ENCODE measurements around the gene TLE1. TPM values are rescaled to one million over a fixed set of nuclear protein-coding genes. Genes with fewer than 3 reads are reported as not detected.
"Not testable (repeated sequence)": the region's sequence is repeated elsewhere in the genome, so short reads cannot be mapped to it uniquely, and the experiment has no call there.

Gene TLE1
- total RNA-seq, 2 experiments from 2014 or later = 0.07 to 0.23 TPM

- Mint-ChIP-seq H3K27ac (no peak overlapping the region), H3K4me1 (no peaks in the 10 kb centered on the region), H3K27me3 (no peaks in the 10 kb centered on the region), H3K4me3 (no peak overlapping the region), H3K36me3 (ENCODE audit: low read depth) (no peaks in the 10 kb centered on the region), H3K9me3 (ENCODE audit: low read depth) (no peaks in the 10 kb centered on the region)
- no peak for ATAC-seq
- CTCF ChIA-PET = no interaction called here
- intact Hi-C loops (cut with DNase I, micrococcal nuclease) = no loop called here
- POLR2A ChIA-PET = no interaction called here
- no peak for DNase-seq
Observed at GRCh38 chr9:81648891-81649290, 40.5 kb downstream of the TLE1 start.

GRCh38 chr9:81646337-81646736, 43.0 kb downstream of the TLE1 start:
- no peaks in the 10 kb centered on the region for H3K27me3 Mint-ChIP-seq
- intact Hi-C loops (cut with DNase I, micrococcal nuclease) = no loop called here
- H3K36me3 Mint-ChIP-seq (ENCODE audit: low read depth) = no peaks in the 10 kb centered on the region
- CTCF ChIA-PET = no interaction called here
- POLR2A ChIA-PET = no interaction called here
- H3K27ac Mint-ChIP-seq = no peak overlapping the region
- no peak for DNase-seq
- ATAC-seq = no peak
- no peaks in the 10 kb centered on the region for H3K4me1 Mint-ChIP-seq
- peaks cover 2% of the 10 kb centered on the region for H3K9me3 Mint-ChIP-seq (ENCODE audit: low read depth)
- H3K4me3 Mint-ChIP-seq = no peak overlapping the region

DNA sequence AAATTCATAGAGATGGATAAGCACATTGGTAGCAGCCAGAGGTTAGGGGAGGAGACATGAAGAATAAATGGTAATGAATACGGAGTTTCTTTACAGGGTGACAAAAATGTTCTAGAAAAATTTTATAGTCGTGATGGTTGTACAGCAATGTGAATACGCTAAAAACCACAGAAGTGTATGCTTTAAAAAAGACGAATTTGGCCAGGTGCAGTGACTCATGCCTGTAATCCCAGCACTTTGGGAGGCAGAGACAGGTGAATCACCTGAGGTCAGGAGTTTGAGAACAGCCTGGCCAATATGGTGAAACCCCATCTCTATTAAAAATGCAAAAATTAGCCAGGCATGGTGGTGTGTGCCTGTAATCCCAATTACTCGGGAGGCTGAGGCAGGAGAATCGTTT, 44.8 kb downstream of the TLE1 start:
- POLR2A ChIA-PET, H3K4me3 Mint-ChIP-seq: not testable (repeated sequence)

DNA sequence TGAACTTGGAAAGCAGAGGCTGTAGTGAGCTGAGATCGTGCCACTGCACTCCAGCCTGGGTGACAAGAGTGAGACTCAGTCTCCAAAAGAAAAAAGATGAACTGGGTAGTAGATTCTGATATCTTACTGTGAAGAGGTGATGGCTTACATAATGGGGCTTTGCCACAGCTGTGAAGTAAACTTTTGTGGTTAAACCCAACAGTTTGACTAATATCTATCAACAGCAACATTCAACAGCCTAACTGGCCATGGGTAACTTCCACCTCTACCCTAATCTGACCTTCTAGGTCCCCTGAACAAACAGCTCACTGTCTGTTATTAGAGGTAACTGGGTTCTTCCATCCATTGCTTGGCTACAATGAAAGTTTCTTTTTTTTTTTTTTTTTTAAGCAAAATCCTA, 52.1 kb downstream of the TLE1 start:
- intact Hi-C loops (cut with DNase I, micrococcal nuclease) = no loop called here
- ATAC-seq (no peak), DNase-seq (no peak)
- ChIA-PET CTCF (no interaction called here), POLR2A (no interaction called here)
- H3K4me1 Mint-ChIP-seq = no peaks in the 10 kb centered on the region
- no peak overlapping the region for H3K4me3 Mint-ChIP-seq
- H3K9me3 Mint-ChIP-seq (ENCODE audit: low read depth) = no peaks in the 10 kb centered on the region
- H3K27ac Mint-ChIP-seq = no peak overlapping the region
- no peaks in the 10 kb centered on the region for H3K36me3 Mint-ChIP-seq (ENCODE audit: low read depth)
- H3K27me3 Mint-ChIP-seq = no peaks in the 10 kb centered on the region

More for the DNA sequence above, 44.8 kb downstream of the TLE1 start:
- H3K9me3 Mint-ChIP-seq (ENCODE audit: low read depth); CTCF ChIA-PET; H3K27me3 Mint-ChIP-seq; H3K36me3 Mint-ChIP-seq (ENCODE audit: low read depth); DNase-seq; H3K27ac Mint-ChIP-seq; intact Hi-C loops (cut with DNase I, micrococcal nuclease); ATAC-seq; H3K4me1 Mint-ChIP-seq: not testable (repeated sequence)

GRCh38 chr9:81636255-81636599, 53.1 kb downstream of the TLE1 start:
- Mint-ChIP-seq H3K4me1 (no peaks in the 10 kb centered on the region), H3K4me3 (no peak overlapping the region), H3K36me3 (ENCODE audit: low read depth) (no peaks in the 10 kb centered on the region), H3K27me3 (no peaks in the 10 kb centered on the region), H3K9me3 (ENCODE audit: low read depth) (no peaks in the 10 kb centered on the region), H3K27ac (no peak overlapping the region)
- ATAC-seq (no peak), DNase-seq (no peak)
- CTCF ChIA-PET = no interaction called here
- intact Hi-C loops (cut with DNase I, micrococcal nuclease) = no loop called here
- POLR2A ChIA-PET = no interaction called here

DNA sequence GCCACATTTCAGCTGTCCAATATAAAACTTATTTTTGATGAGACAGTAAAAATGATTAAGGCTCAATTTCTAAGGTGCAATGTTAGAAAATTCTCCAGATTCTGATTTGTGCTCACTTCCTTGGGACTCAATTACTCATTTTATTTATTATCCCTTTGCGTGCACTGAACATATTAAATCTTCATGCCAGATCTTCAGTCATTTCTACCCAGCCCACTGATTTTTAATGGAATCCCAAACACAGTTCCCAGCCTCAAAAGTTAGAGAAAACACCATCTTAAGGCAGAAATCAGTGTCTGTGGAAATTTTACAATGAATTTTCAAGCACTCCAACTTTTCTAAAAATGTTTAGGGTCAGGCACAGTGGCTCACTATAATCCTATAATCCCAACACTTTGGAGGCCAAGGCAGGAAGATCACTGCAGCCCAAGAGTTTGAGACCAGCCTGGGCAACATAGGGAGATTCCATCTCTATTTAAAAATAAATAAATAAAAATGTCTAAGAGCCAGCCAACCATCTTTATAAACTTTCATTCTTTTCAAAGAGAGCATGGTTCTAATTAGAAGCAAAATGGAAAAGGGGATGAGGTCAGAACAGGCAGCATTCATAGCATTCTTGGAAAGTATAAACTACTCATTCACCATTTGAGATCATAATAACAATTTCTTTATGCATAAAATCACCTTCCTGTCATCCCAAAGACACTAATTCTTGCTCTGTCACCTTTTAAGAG, 53.7 kb downstream of the TLE1 start:
- POLR2A ChIA-PET = no interaction called here
- no peaks in the 10 kb centered on the region for H3K4me1 Mint-ChIP-seq
- intact Hi-C loops (cut with DNase I, micrococcal nuclease) = no loop called here
- H3K36me3 Mint-ChIP-seq (ENCODE audit: low read depth) = no peaks in the 10 kb centered on the region
- no peaks in the 10 kb centered on the region for H3K27me3 Mint-ChIP-seq
- H3K9me3 Mint-ChIP-seq (ENCODE audit: low read depth) = no peaks in the 10 kb centered on the region
- ATAC-seq (no peak), DNase-seq (no peak)
- CTCF ChIA-PET = no interaction called here
- no peak overlapping the region for H3K27ac Mint-ChIP-seq
- no peak overlapping the region for H3K4me3 Mint-ChIP-seq

- DNase-seq = no peak
- Mint-ChIP-seq H3K4me3 (no peak overlapping the region), H3K27ac (no peak overlapping the region), H3K9me3 (ENCODE audit: low read depth) (no peaks in the 10 kb centered on the region), H3K27me3 (no peaks in the 10 kb centered on the region), H3K4me1 (no peaks in the 10 kb centered on the region), H3K36me3 (ENCODE audit: low read depth) (no peaks in the 10 kb centered on the region)
- ChIA-PET POLR2A (no interaction called here), CTCF (no interaction called here)
- ATAC-seq = no peak
- intact Hi-C loops (cut with DNase I, micrococcal nuclease) = no loop called here
Observed at GRCh38 chr9:81634915-81635516, 54.3 kb downstream of the TLE1 start.

- intact Hi-C loops (cut with DNase I, micrococcal nuclease) = no loop called here
- ChIA-PET CTCF (no interaction called here), POLR2A (no interaction called here)
- Mint-ChIP-seq H3K36me3 (ENCODE audit: low read depth) (no peaks in the 10 kb centered on the region), H3K9me3 (ENCODE audit: low read depth) (no peaks in the 10 kb centered on the region), H3K4me3 (no peak overlapping the region), H3K4me1 (no peaks in the 10 kb centered on the region), H3K27ac (no peak overlapping the region), H3K27me3 (no peaks in the 10 kb centered on the region)
- DNase-seq = no peak
- ATAC-seq = no peak
Observed at GRCh38 chr9:81633952-81634854, 55.1 kb downstream of the TLE1 start.

DNA sequence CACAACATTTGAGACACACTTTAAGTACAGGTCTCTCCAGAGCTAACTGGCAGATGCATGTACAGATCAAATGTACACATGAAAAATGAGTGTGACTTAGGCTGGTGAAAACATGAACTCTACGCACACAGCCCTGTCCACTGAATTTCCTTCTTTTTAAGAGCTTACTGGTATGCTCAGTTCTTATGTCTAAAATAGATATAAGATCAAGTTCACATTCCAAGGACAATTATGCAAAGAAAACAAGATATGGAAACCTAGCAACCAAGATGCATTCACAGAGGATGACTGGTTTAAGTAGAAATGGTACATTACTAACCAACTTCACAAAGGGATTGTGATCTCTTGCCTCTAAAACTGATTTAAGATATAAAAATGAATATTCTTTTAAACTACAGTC, 56.7 kb downstream of the TLE1 start:
- ATAC-seq = no peak
- POLR2A ChIA-PET = no interaction called here
- CTCF ChIA-PET = no interaction called here
- H3K4me1 Mint-ChIP-seq = no peaks in the 10 kb centered on the region
- intact Hi-C loops (cut with DNase I, micrococcal nuclease) = no loop called here
- DNase-seq = no peak
- no peaks in the 10 kb centered on the region for H3K9me3 Mint-ChIP-seq (ENCODE audit: low read depth)
- no peak overlapping the region for H3K4me3 Mint-ChIP-seq
- no peaks in the 10 kb centered on the region for H3K36me3 Mint-ChIP-seq (ENCODE audit: low read depth)
- no peaks in the 10 kb centered on the region for H3K27me3 Mint-ChIP-seq
- H3K27ac Mint-ChIP-seq = no peak overlapping the region

DNA sequence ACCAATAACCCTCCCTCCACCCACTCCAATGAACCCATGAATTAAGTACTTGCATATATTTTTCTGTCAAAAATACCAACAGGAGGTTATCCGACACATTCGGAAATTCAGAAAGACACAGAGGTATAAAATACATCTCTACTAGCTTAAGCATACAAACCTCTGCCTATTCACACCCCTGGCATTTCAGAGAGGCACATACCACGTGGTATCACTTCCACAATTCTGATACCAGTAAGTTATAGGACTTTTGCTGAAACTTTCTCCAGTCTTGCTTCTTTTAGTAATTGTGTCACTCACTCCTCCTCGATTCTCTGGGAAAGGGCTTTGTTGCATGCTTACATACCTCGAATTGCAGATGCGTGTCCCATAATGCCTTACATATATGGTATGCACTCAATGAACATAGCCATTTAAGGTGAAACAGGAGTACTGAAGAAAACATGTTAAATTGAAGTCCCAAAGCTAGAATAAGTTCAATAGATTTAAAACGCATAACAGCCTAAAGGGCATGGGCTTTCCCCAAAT, 58.1 kb downstream of the TLE1 start:
- no peaks in the 10 kb centered on the region for H3K4me1 Mint-ChIP-seq
- ChIA-PET CTCF (no interaction called here), POLR2A (no interaction called here)
- no peaks in the 10 kb centered on the region for H3K9me3 Mint-ChIP-seq (ENCODE audit: low read depth)
- peaks cover under 1% of the 10 kb centered on the region for H3K27me3 Mint-ChIP-seq
- no peak overlapping the region for H3K4me3 Mint-ChIP-seq
- no peaks in the 10 kb centered on the region for H3K36me3 Mint-ChIP-seq (ENCODE audit: low read depth)
- intact Hi-C loops (cut with DNase I, micrococcal nuclease) = no loop called here
- ATAC-seq = no peak
- no peak overlapping the region for H3K27ac Mint-ChIP-seq
- DNase-seq = no peak

- intact Hi-C loops (cut with DNase I, micrococcal nuclease) = no loop called here
- no peak for ATAC-seq
- CTCF ChIA-PET = no interaction called here
- Mint-ChIP-seq H3K4me1 (no peaks in the 10 kb centered on the region), H3K4me3 (no peak overlapping the region), H3K36me3 (ENCODE audit: low read depth) (no peaks in the 10 kb centered on the region), H3K9me3 (ENCODE audit: low read depth) (no peaks in the 10 kb centered on the region), H3K27ac (no peak overlapping the region), H3K27me3 (peaks cover 2% of the 10 kb centered on the region)
- DNase-seq = no peak
- POLR2A ChIA-PET = no interaction called here
Observed at GRCh38 chr9:81629440-81629839, 59.9 kb downstream of the TLE1 start.

DNA sequence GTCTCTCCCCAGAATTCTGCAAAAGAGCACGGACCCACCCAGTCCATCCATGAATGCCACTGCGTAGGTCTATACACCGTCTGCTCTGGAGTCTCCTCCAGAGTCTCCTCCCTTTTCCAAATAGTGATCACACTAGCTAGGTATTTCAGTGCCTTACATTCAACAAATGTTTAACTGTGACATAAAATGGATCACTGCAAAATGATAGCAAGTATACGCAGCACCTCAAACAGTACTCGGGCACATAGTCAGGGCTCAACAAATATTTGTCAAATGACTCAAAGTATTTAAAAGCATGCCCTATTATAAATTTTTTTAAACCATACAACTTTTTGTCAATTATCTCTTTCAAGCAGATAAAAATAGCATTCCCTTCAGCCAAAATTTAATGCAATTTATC, 60.5 kb downstream of the TLE1 start:
- ChIA-PET CTCF (no interaction called here), POLR2A (no interaction called here)
- Mint-ChIP-seq H3K36me3 (ENCODE audit: low read depth) (no peaks in the 10 kb centered on the region), H3K27me3 (peaks cover 2% of the 10 kb centered on the region), H3K27ac (no peak overlapping the region), H3K9me3 (ENCODE audit: low read depth) (no peaks in the 10 kb centered on the region), H3K4me3 (no peak overlapping the region), H3K4me1 (no peaks in the 10 kb centered on the region)
- ATAC-seq = no peak
- intact Hi-C loops (cut with DNase I, micrococcal nuclease) = no loop called here
- DNase-seq = no peak
